Measurements from ENCODE around the gene MYL12A. TPM values are rescaled to one million over a fixed set of nuclear protein-coding genes. Genes with fewer than 3 reads are reported as not detected.
A peak's percentile ranks its signal among the peaks of the same experiment; 100 is the strongest.
"Not testable (repeated sequence)": the region's sequence is repeated elsewhere in the genome, so short reads cannot be mapped to it uniquely, and the experiment has no call there.

MYL12A gene
- total RNA-seq (100 to 1,000 TPM; 165 to 208 (median 186) TPM), polyA plus RNA-seq (1,000 to 10,000 TPM in 1 of 3 donors, 100 to 1,000 TPM in 2; 558 to 1,173 (median 876) TPM)

GRCh38 chr18:3247240-3248061 is at the start of gene MYL12A:
Gene MYL12A, plus strand, starts transcription at chr18:3247801. Its CDS starts 5,447 bp downstream, at chr18:3253248.
- H3K9me3 ChIP-seq = no peaks in the 10 kb centered on the region
- H3K27me3 ChIP-seq = no peaks in the 10 kb centered on the region
- H3K36me3 ChIP-seq = no peaks in the 10 kb centered on the region
- peaks cover 0 to 48% (median 39%) of the 10 kb centered on the region in 4 donors for H3K4me1 ChIP-seq
- TF ChIP-seq POLR2A (IDR thresholded peaks at IDR 0.05) = peak; percentile 87 to 88
- TF ChIP-seq CTCF (IDR thresholded peaks at IDR 0.05) = no peak
- peak in 1 of 4 donors; percentile 4 for TF ChIP-seq EP300 (IDR thresholded peaks at IDR 0.05)
- TF ChIP-seq POLR2AphosphoS5 (IDR thresholded peaks at IDR 0.05) = peak; percentile 85 to 94 (median 92)
- H3K27ac ChIP-seq = peak within 1 kb of the TSS; percentile 100
- peak within 1 kb of the TSS; percentile 98 to 100 (median 99) for H3K4me3 ChIP-seq
- 0% methylated on average over 65 of the region's 65 CpGs for WGBS, 2 donors
- intact Hi-C loops (cut with DNase I) = loop anchor here (2.0 to 5.0 kb wide), 6 partner anchors 29 to 590 kb away; partner anchors contain the start of genes LPIN2, MYOM1 and SMCHD1
- DNase-seq = peak; percentile 98

GRCh38 chr18:3198260-3198860 is 49.2 kb upstream of the MYL12A start:
- H3K27ac ChIP-seq, H3K4me3 ChIP-seq, DNase-seq, H3K36me3 ChIP-seq, H3K9me3 ChIP-seq, H3K4me1 ChIP-seq, H3K27me3 ChIP-seq: not testable (repeated sequence)
- intact Hi-C loops (cut with DNase I) = loop anchor here (5.0 kb wide), 1 partner anchor 44 kb away; no protein-coding TSS in a partner anchor
- WGBS, 2 donors = 30 to 76% methylated on average over 11 of the region's 11 CpGs

- no peak overlapping the region for H3K27ac ChIP-seq
- H3K36me3 ChIP-seq = no peaks in the 10 kb centered on the region
- peaks cover 0 to 6% (median 0%) of the 10 kb centered on the region in 4 donors for H3K9me3 ChIP-seq
- no peak for TF ChIP-seq POLR2AphosphoS5 (IDR thresholded peaks at IDR 0.05)
- TF ChIP-seq POLR2A (IDR thresholded peaks at IDR 0.05) = no peak
- no peak for TF ChIP-seq CTCF (IDR thresholded peaks at IDR 0.05)
- TF ChIP-seq EP300 (IDR thresholded peaks at IDR 0.05) = no peak
- no peak for DNase-seq
- H3K4me3 ChIP-seq = no peak overlapping the region
- intact Hi-C loops (cut with DNase I) = loop anchor here (5.0 kb wide), 1 partner anchor 42 kb away; no protein-coding TSS in a partner anchor
- no peaks in the 10 kb centered on the region for H3K4me1 ChIP-seq
- H3K27me3 ChIP-seq = no peaks in the 10 kb centered on the region
- 84 to 90% methylated on average over 2 of the region's 2 CpGs for WGBS, 2 donors
Measured at GRCh38 chr18:3199942-3200645, 47.5 kb upstream of the MYL12A start.

DNA sequence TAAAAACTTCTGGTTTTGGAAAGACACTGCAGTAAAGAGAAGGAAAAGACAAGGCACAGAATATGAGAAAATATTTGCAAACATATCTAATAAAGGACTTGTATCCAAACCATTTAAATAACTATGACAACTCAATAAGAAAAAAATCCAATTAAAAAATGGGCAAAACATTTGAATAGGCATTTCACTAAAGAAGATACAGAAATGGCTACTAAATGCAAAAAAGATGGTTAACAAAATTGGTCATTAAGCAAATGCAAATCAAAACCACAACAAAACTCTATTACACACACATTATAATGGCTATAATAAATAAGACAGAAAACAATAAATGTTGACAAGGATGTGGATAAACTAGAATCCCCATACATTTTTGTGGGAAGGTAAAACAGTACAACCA is 42.4 kb upstream of the MYL12A start:
- intact Hi-C loops (cut with DNase I) = no loop called here
- Histone ChIP-seq H3K4me1 (peaks cover 0 to 8% (median 2%) of the 10 kb centered on the region in 4 donors), H3K4me3 (no peak overlapping the region), H3K27me3 (no peaks in the 10 kb centered on the region), H3K9me3 (peaks cover 0 to 6% (median 0%) of the 10 kb centered on the region in 4 donors), H3K36me3 (peaks cover 0 to 4% (median 0%) of the 10 kb centered on the region in 4 donors), H3K27ac (no peak overlapping the region)
- TF ChIP-seq POLR2AphosphoS5 (IDR thresholded peaks at IDR 0.05) = no peak
- TF ChIP-seq POLR2A (IDR thresholded peaks at IDR 0.05) = no peak
- TF ChIP-seq CTCF (IDR thresholded peaks at IDR 0.05) = no peak
- no peak for TF ChIP-seq EP300 (IDR thresholded peaks at IDR 0.05)
- no peak for DNase-seq
